CD14-positive monocyte (primary cell): Measurements from ENCODE around the gene HOXA1. TPM values are rescaled to one million over a fixed set of nuclear protein-coding genes. Genes with fewer than 3 reads are reported as not detected.

ENCODE experiments used
- DNase-seq, 3 donors: peaks; one replicate each; pipeline ENCODE4 v3.0.0-alpha.2; 2011 to 2022
- H2AFZ ChIP-seq: 2 replicates; pipeline ENCODE4 v1.6.0; 2012; ENCODE audit warnings: mild to moderate bottlenecking, low read depth, low read length, inconsistent platforms; ENCODE audit not compliant: insufficient read depth, poor library complexity, severe bottlenecking
- H3K27ac ChIP-seq, 2 donors: 1 replicate in 1 of 2; 2 replicates in 1 of 2; pipeline ENCODE4 v1.5.1; 2012 to 2013; ENCODE audit warnings: low read length in 2 of 2, control low read depth in 1 of 2, inconsistent platforms in 1 of 2, low read depth in 1 of 2, mild to moderate bottlenecking in 1 of 2
- H3K27me3 ChIP-seq, 2 donors: one replicate each; pipeline versions ENCODE4 v1.6.0 to v1.6.1; 2011 to 2013; ENCODE audit warnings: low read length in 2 of 2; ENCODE audit not compliant: control insufficient read depth in 2 of 2, insufficient read depth in 2 of 2
- H3K36me3 ChIP-seq, 2 donors: replicated peaks in 1 of 2; 1 replicate in 1 of 2; 2 replicates in 1 of 2; pipeline versions ENCODE4 v1.5.1 to v1.6.1; 2012 to 2013; ENCODE audit warnings: low read length in 2 of 2, control low read depth in 1 of 2, inconsistent platforms in 1 of 2, mild to moderate bottlenecking in 1 of 2; ENCODE audit not compliant: insufficient read depth in 2 of 2, control insufficient read depth in 1 of 2
- H3K4me1 ChIP-seq, 2 donors: 1 replicate in 1 of 2; 2 replicates in 1 of 2; pipeline versions ENCODE4 v1.5.1 to v1.6.1; 2012 to 2013; ENCODE audit warnings: low read length in 2 of 2, control low read depth in 1 of 2, inconsistent platforms in 1 of 2, mild to moderate bottlenecking in 1 of 2, moderate library complexity in 1 of 2; ENCODE audit not compliant: insufficient read depth in 2 of 2, control insufficient read depth in 1 of 2
- H3K4me2 ChIP-seq: replicated peaks from 2 replicates; pipeline ENCODE3; 2012; ENCODE audit warnings: low read length, moderate library complexity, mild to moderate bottlenecking; ENCODE audit not compliant: poor library complexity, severe bottlenecking; ENCODE audit errors: extremely low read depth
- H3K4me3 ChIP-seq, 3 experiments: fragments of 200-600 bp in 1 of 3; sonication (generic) in 1 of 3; replicated peaks in 1 of 3; 1 replicate in 2 of 3; 2 replicates in 1 of 3; pipeline ENCODE4 v1.5.1; 2011 to 2013; ENCODE audit warnings: low read length in 3 of 3, mild to moderate bottlenecking in 3 of 3, control low read depth in 2 of 3, low read depth in 2 of 3, inconsistent platforms in 1 of 3, moderate library complexity in 1 of 3
- H3K79me2 ChIP-seq: 2 replicates; pipeline ENCODE4 v1.6.0; 2012; ENCODE audit warnings: mild to moderate bottlenecking, control low read depth, inconsistent platforms, low read length, moderate library complexity; ENCODE audit not compliant: insufficient read depth
- H3K9ac ChIP-seq: 2 replicates; pipeline ENCODE4 v1.6.0; 2017; ENCODE audit warnings: low read length, mild to moderate bottlenecking; ENCODE audit not compliant: insufficient read depth, poor library complexity, severe bottlenecking
- H3K9me3 ChIP-seq, 2 donors: replicated peaks in 1 of 2; 1 replicate in 1 of 2; 2 replicates in 1 of 2; pipeline versions ENCODE4 v1.5.1 to v1.6.1; 2012 to 2013; ENCODE audit warnings: low read length in 2 of 2, control low read depth in 1 of 2; ENCODE audit not compliant: control insufficient read depth in 1 of 2, insufficient read depth in 1 of 2
- H4K20me1 ChIP-seq: 2 replicates; pipeline ENCODE4 v1.6.0; 2012; ENCODE audit warnings: mild to moderate bottlenecking, low read length, control low read depth, moderate library complexity; ENCODE audit not compliant: insufficient read depth
- H3K27ac Mint-ChIP-seq, 7 donors: one replicate each; pipeline ENCODE4 v1.8.0; 2020; ENCODE audit warnings: mild to moderate bottlenecking in 7 of 7, mixed read lengths in 7 of 7, moderate library complexity in 6 of 7, inconsistent platforms in 2 of 7
- H3K27me3 Mint-ChIP-seq, 3 donors: one replicate each; pipeline ENCODE4 v1.8.0; 2021 to 2022; ENCODE audit warnings: low read depth in 3 of 3, mild to moderate bottlenecking in 3 of 3, mixed read lengths in 3 of 3, moderate library complexity in 3 of 3, inconsistent platforms in 1 of 3
- H3K36me3 Mint-ChIP-seq, 2 donors: one replicate each; pipeline ENCODE4 v1.8.0; 2020; ENCODE audit warnings: mixed read lengths in 2 of 2, inconsistent platforms in 1 of 2, mild to moderate bottlenecking in 1 of 2
- H3K4me1 Mint-ChIP-seq: one replicate; pipeline ENCODE4 v1.8.0; 2020; ENCODE audit warnings: mild to moderate bottlenecking, mixed read lengths
- H3K4me3 Mint-ChIP-seq, 2 donors: one replicate each; pipeline ENCODE4 v1.8.0; 2020; ENCODE audit warnings: mild to moderate bottlenecking in 2 of 2, mixed read lengths in 2 of 2, moderate library complexity in 1 of 2
- H3K9me3 Mint-ChIP-seq, 7 donors: one replicate each; pipeline ENCODE4 v1.8.0; 2020 to 2022; ENCODE audit warnings: mixed read lengths in 7 of 7, mild to moderate bottlenecking in 6 of 7, moderate library complexity in 6 of 7, inconsistent platforms in 2 of 7
- CTCF ChIP-seq: fragments of 200-600 bp; IDR thresholded peaks from one replicate; pipeline ENCODE4 v1.8.0; 2022; ENCODE audit warnings: antibody characterized with exemption, mild to moderate bottlenecking
- WGBS: methylation state at CpG from one replicate; pipeline ENCODE4 v1.1.5; 2013; ENCODE audit warnings: missing lambda C conversion rate; ENCODE audit not compliant: insufficient coverage; 5-methylcytosine and 5-hydroxymethylcytosine counted together
- intact Hi-C, 2 donors: fragments of 100-400 bp; cut with micrococcal nuclease; formaldehyde crosslinking; loops; one replicate each; pipeline versions ENCODE4 v1.15.0 to v1.15.1; 2023
- polyA plus RNA-seq, 3 donors: library from polyadenylated mRNA; depleted of rRNA in 1 of 3; unstranded in 2 of 3; stranded (reverse) in 1 of 3; fragments of 300-500 nt in 2 of 3; fragments of >200 nt in 1 of 3; fragmentation: Illumina TruSeq in 2 of 3; gene quantifications; 1 replicate in 2 of 3; 2 replicates in 1 of 3; pipeline ENCODE4 v1.2.3, GENCODE V29; 2012 to 2021

HOXA1 gene
- polyA plus RNA-seq, 3 donors: 0.11 to 0.37 TPM; not detected in 1

DNA sequence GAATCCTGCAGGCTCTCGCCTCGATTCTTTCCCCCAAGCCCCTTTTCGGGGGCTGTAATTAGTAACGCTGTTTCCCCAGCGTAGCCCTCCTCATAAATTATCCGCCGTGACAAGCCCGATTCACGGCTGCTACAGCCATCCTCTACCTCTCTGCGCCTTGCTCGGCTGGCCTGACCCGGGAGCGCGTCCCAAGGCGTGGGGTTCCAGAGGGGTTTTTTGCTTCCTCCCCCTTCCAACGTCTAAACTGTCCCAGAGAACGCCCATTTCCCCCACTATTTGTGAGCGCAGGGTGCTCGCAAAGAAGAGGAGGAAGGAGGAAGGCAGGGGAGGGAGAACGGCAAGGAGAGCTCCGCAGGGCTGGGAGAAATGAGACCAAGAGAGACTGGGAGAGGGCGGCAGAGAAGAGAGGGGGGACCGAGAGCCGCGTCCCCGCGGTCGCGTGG lies 46.8 kb upstream of the HOXA1 start:
- H3K36me3 Mint-ChIP-seq: peaks cover 3 to 8% of the 10 kb centered on the region in 2 donors
- Histone ChIP-seq H3K4me3 (peak overlapping the region; percentile 27 to 70 (median 29)), H3K36me3 (no peaks in the 10 kb centered on the region), H3K9ac (peak overlapping the region; percentile 40), H3K79me2 (no peaks in the 10 kb centered on the region), H2AFZ (peak overlapping the region; percentile 53), H3K9me3 (peaks cover 19 to 22% of the 10 kb centered on the region in 2 donors), H3K27ac (no peak overlapping the region), H3K4me1 (peaks cover 6 to 7% of the 10 kb centered on the region in 2 donors), H4K20me1 (no peaks in the 10 kb centered on the region), H3K4me2 (peak overlapping the region; percentile 67), H3K27me3 (peaks cover 19 to 51% of the 10 kb centered on the region in 2 donors)
- no peak for DNase-seq
- H3K9me3 Mint-ChIP-seq: peaks cover 13 to 39% (median 31%) of the 10 kb centered on the region in 7 donors
- peaks cover 12% of the 10 kb centered on the region for H3K4me1 Mint-ChIP-seq
- H3K27me3 Mint-ChIP-seq: peaks cover 42 to 59% (median 53%) of the 10 kb centered on the region in 3 donors
- intact Hi-C loops: loop anchor here in 1 of 2 donors (5.0 kb wide), 1 partner anchor 280 kb away; the partner anchor contains the start of gene SKAP2
- TF ChIP-seq CTCF: no peak
- 81% methylated on average over 19 of the region's 29 CpGs for WGBS
- peak overlapping the region; percentile 81 to 88 for H3K4me3 Mint-ChIP-seq
- peak overlapping the region in 5 of 7 donors; percentile 10 to 85 (median 67) for H3K27ac Mint-ChIP-seq

GRCh38 chr7:27141923-27142579 lies 46.3 kb upstream of the HOXA1 start:
- intact Hi-C loops: loop anchor here in 1 of 2 donors (5.0 kb wide), 1 partner anchor 280 kb away; the partner anchor contains the start of gene SKAP2
- Mint-ChIP-seq H3K36me3 (peaks cover under 1 to 5% of the 10 kb centered on the region in 2 donors), H3K9me3 (peaks cover 13 to 39% (median 31%) of the 10 kb centered on the region in 7 donors), H3K4me1 (peaks cover 11% of the 10 kb centered on the region), H3K27me3 (peaks cover 39 to 59% (median 48%) of the 10 kb centered on the region in 3 donors), H3K4me3 (peak overlapping the region; percentile 81 to 88), H3K27ac (peak overlapping the region in 1 of 7 donors; percentile 76)
- WGBS: 86% methylated on average over 29 of the region's 30 CpGs
- H3K9me3 ChIP-seq: peaks cover 14 to 22% of the 10 kb centered on the region in 2 donors
- no peaks in the 10 kb centered on the region for H4K20me1 ChIP-seq
- H3K4me2 ChIP-seq: peak overlapping the region; percentile 67
- H2AFZ ChIP-seq: peak overlapping the region; percentile 53
- no peak for TF ChIP-seq CTCF
- H3K79me2 ChIP-seq: no peaks in the 10 kb centered on the region
- H3K4me1 ChIP-seq: peaks cover 3 to 4% of the 10 kb centered on the region in 2 donors
- peaks cover 18 to 51% of the 10 kb centered on the region in 2 donors for H3K27me3 ChIP-seq
- DNase-seq: no peak
- no peak overlapping the region for H3K27ac ChIP-seq
- H3K36me3 ChIP-seq: no peaks in the 10 kb centered on the region
- H3K9ac ChIP-seq: no peak overlapping the region
- peak overlapping the region; percentile 27 to 70 (median 29) for H3K4me3 ChIP-seq
